Effector memory CD4-positive, alpha-beta T cell (primary cell): ENCODE results near the gene KRT40.

Experiments
- DNase-seq, 3 donors: peaks; one replicate each; pipeline ENCODE4 v3.0.0-alpha.2; 2020
- H3K27ac ChIP-seq: 2 replicates; pipeline ENCODE4 v1.7.0; 2013; ENCODE audit warnings: mild to moderate bottlenecking, low read length, moderate library complexity; ENCODE audit not compliant: insufficient read depth, poor library complexity, severe bottlenecking
- H3K27me3 ChIP-seq: replicated peaks from 2 replicates; pipeline ENCODE4 v1.7.0; 2013; ENCODE audit warnings: mild to moderate bottlenecking, low read length; ENCODE audit not compliant: insufficient read depth, control insufficient read depth, poor library complexity, severe bottlenecking
- H3K36me3 ChIP-seq: 2 replicates; pipeline ENCODE4 v1.7.0; 2013; ENCODE audit warnings: mild to moderate bottlenecking, low read length, moderate library complexity; ENCODE audit not compliant: control insufficient read depth, insufficient read depth
- H3K4me1 ChIP-seq: 2 replicates; pipeline ENCODE4 v1.7.0; 2013; ENCODE audit warnings: low read length, mild to moderate bottlenecking; ENCODE audit not compliant: control insufficient read depth, insufficient read depth, poor library complexity, severe bottlenecking
- H3K4me3 ChIP-seq: 2 replicates; pipeline ENCODE4 v1.7.0; 2013; ENCODE audit warnings: low read length, low read depth, mild to moderate bottlenecking; ENCODE audit not compliant: insufficient read depth, poor library complexity, severe bottlenecking
- H3K9me3 ChIP-seq: 2 replicates; pipeline ENCODE4 v1.7.0; 2013; ENCODE audit warnings: mild to moderate bottlenecking, low read length, moderate library complexity; ENCODE audit not compliant: control insufficient read depth
- total RNA-seq, 3 donors: gene quantifications; one replicate each; lab custom pipeline; 2026; lab: John Stamatoyannopoulos, UW

The KRT40 gene
- 0 reads per million in 3 donors for total RNA-seq

GRCh38 chr17:40984226-40984625 is at the start of gene KRT40:
TSS of gene KRT40 (minus strand) at chr17:40984326. CDS start at chr17:40984273, 53 bp downstream.
- DNase-seq = no peak
- Histone ChIP-seq H3K27me3 (no peaks in the 10 kb centered on the region), H3K4me3 (no peak within 1 kb of the TSS), H3K36me3 (no peaks in the 10 kb centered on the region), H3K27ac (no peak within 1 kb of the TSS), H3K4me1 (no peaks in the 10 kb centered on the region), H3K9me3 (no peaks in the 10 kb centered on the region)

DNA sequence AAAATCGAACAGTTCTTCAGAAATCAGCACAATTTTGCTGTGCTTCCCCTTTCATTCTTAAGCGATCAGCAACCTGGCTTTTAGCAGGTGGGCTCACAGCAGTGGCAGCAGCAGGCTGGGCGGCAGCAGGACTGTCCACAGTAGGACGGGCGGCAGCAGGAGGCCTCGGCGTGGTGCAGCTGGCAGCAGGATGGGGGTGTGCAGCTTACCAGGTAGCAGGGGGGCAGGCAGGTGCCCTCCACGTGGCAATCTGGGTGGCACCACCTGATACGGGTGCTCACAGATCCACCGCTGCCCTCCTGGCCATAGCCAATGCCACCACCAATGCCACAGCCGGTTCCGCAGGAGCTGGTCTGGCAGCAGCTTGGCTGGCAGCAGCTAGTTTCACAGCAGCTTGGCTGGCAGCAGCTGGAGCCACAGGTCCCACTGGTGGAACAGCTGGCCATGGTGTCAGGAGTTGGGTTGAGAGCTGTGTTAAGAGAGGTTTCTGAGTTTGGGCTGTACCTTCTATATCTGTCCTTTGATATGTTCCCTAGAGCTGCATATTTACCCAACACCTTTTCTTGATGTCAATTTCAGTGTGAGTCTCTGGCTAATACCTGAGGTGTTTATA is 45.6 kb upstream of the KRT40 start, which contains the start of gene KRTAP1-4:
TSS of gene KRTAP1-4 (minus strand) at position 563 of the 613 bp plus-strand sequence. CDS start at position 446, 117 bp downstream.
- Histone ChIP-seq H3K27me3 (no peaks in the 10 kb centered on the region), H3K4me3 (no peak within 1 kb of the TSS)

GRCh38 chr17:41026715-41027471 is 42.8 kb upstream of the KRT40 start, which contains the start of gene KRTAP1-5:
TSS of gene KRTAP1-5 (minus strand) at chr17:41027208. CDS start at chr17:41027155, 53 bp downstream.
- no peak within 1 kb of the TSS for H3K27ac ChIP-seq
- H3K36me3 ChIP-seq = no peaks in the 10 kb centered on the region
- no peaks in the 10 kb centered on the region for H3K27me3 ChIP-seq
- DNase-seq = no peak
- no peaks in the 10 kb centered on the region for H3K4me1 ChIP-seq
- no peaks in the 10 kb centered on the region for H3K9me3 ChIP-seq
- no peak within 1 kb of the TSS for H3K4me3 ChIP-seq

More for the DNA sequence above, 45.6 kb upstream of the KRT40 start, which contains the start of gene KRTAP1-4:
- Histone ChIP-seq H3K9me3 (no peaks in the 10 kb centered on the region), H3K36me3 (no peaks in the 10 kb centered on the region), H3K27ac (no peak within 1 kb of the TSS), H3K4me1 (no peaks in the 10 kb centered on the region)
- DNase-seq = no peak

DNA sequence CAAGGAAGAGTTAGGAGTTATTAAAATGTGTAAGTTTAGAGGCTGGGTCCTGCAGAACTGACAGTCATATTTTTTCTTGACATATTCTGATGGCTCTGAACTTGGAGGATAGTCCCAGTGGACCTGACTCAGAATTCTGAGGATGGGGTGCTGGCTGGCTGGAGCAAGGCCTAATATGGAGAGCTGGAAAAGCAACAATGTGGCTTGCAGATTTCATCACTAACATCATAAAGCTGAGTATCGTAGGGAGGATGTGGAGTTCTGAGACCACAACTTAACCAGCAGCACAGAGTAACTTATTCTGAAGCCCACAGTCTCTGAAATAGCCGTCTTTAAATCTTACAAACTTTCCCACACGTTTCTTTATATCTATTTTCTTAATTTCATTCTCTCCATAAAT is 40.6 kb upstream of the KRT40 start:
- H3K4me3 ChIP-seq = no peak overlapping the region

DNA sequence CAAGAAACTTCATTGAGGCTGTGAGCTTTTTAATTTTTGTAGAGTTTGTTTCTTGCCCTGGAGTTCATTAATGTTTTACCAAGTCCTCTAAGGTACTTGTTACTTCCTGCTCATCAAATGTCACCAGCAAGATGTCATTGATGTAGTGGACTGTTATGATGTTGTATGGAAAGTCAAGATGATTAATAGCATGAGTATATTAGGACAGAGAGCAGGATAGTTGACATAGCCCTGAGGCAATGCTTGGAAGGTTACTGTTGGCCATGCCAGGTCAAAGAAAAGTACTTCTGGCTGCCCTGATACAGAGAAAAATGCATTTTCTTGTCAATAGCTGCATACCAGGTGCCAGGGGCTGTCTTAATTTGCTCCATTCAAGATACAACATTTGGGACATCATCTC is 36.2 kb upstream of the KRT40 start:
- DNase-seq = no peak
- H3K36me3 ChIP-seq = no peaks in the 10 kb centered on the region
- H3K4me1 ChIP-seq = no peaks in the 10 kb centered on the region
- H3K9me3 ChIP-seq = no peaks in the 10 kb centered on the region
- H3K27ac ChIP-seq = no peak overlapping the region
- no peaks in the 10 kb centered on the region for H3K27me3 ChIP-seq
- H3K4me3 ChIP-seq = no peak overlapping the region

More for the DNA sequence above, 40.6 kb upstream of the KRT40 start:
- Histone ChIP-seq H3K4me1 (no peaks in the 10 kb centered on the region), H3K27me3 (no peaks in the 10 kb centered on the region), H3K36me3 (no peaks in the 10 kb centered on the region), H3K27ac (no peak overlapping the region), H3K9me3 (no peaks in the 10 kb centered on the region)
- DNase-seq = no peak

GRCh38 chr17:41019415-41019814 is 35.3 kb upstream of the KRT40 start:
- no peaks in the 10 kb centered on the region for H3K9me3 ChIP-seq
- no peaks in the 10 kb centered on the region for H3K27me3 ChIP-seq
- no peak for DNase-seq
- H3K36me3 ChIP-seq = no peaks in the 10 kb centered on the region
- H3K4me3 ChIP-seq = no peak overlapping the region
- no peak overlapping the region for H3K27ac ChIP-seq
- H3K4me1 ChIP-seq = no peaks in the 10 kb centered on the region

GRCh38 chr17:41018541-41018940 is 34.4 kb upstream of the KRT40 start:
- Histone ChIP-seq H3K9me3 (no peaks in the 10 kb centered on the region), H3K27ac (no peak overlapping the region), H3K4me1 (no peaks in the 10 kb centered on the region), H3K36me3 (no peaks in the 10 kb centered on the region), H3K27me3 (no peaks in the 10 kb centered on the region), H3K4me3 (no peak overlapping the region)
- no peak for DNase-seq

DNA sequence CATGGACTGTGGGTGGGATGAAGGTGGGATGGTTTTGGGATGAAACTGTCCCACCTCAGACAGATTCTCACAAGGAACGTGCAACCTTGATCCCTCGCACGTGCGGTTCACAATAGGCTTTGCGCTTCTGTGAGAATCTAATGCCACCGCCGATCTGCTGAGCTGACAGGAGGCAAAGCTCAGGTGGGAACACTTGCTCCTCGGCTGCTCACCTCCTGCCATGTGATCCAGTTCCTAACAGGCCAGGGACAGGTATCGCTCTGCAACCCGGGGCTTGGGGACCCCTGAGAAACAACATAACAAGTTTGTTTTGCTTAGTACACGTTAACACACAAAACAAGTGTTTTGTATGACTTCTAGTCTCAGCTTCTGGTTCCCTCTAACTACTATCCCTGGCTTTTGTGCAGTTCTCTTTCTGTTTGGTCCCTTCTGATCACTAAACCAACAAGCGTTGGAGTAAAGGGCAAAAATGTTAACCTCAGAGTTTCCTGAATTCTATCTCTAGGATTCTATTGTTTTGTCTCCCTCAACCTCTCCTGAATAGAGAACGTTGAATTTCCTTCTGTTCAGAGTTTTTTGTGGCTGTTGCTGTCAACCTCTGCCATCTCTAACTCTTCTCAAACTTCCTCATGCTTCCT is 32.6 kb upstream of the KRT40 start:
- no peak overlapping the region for H3K4me3 ChIP-seq
- no peaks in the 10 kb centered on the region for H3K9me3 ChIP-seq
- H3K4me1 ChIP-seq = no peaks in the 10 kb centered on the region
- H3K27me3 ChIP-seq = no peaks in the 10 kb centered on the region
- no peak for DNase-seq
- no peak overlapping the region for H3K27ac ChIP-seq
- no peaks in the 10 kb centered on the region for H3K36me3 ChIP-seq

DNA sequence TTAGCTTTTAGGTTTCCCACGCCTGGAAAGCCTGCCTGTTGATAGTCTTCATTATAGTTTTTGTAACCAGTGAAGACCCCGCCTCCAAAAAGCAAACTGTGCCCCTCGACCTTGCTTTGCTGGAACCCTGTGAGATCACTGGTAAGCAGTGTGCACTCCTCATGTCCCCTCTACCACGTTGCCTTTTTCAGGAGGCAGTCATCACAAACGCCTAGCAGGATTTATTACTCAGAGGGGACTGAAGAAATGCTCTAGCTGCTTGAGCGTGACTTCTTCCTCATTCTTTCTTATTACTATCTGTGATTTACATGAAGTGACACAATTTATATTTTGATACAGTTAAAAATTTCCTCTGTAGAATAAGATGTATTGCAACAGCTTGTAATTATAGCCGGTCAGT is 31.3 kb upstream of the KRT40 start:
- DNase-seq = no peak
- H3K9me3 ChIP-seq = no peaks in the 10 kb centered on the region
- H3K27ac ChIP-seq = no peak overlapping the region
- no peaks in the 10 kb centered on the region for H3K27me3 ChIP-seq
- H3K36me3 ChIP-seq = no peaks in the 10 kb centered on the region
- no peaks in the 10 kb centered on the region for H3K4me1 ChIP-seq
- no peak overlapping the region for H3K4me3 ChIP-seq

DNA sequence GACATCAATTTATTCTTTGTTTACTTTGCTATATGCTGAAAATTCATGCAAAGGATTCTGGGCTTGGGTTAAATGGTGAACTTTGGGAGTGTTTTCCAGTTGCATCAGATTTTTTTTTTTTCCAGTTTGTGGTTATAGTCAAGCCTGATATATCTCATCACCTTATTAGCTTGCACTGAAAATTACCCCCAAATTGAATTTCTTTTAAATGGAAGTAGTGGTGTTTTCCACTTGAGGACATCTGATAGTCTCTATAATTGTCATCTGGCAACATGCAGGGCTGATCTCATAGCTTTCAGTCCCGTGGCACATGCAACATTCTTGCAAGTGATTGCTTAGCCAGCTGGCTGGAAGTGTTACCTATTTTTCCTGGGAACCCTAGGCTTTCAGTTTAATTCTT is 29.5 kb upstream of the KRT40 start:
- DNase-seq = no peak

More for the DNA sequence above, 29.5 kb upstream of the KRT40 start:
- Histone ChIP-seq H3K36me3 (no peaks in the 10 kb centered on the region), H3K27me3 (no peaks in the 10 kb centered on the region), H3K9me3 (no peaks in the 10 kb centered on the region), H3K4me3 (no peak overlapping the region), H3K4me1 (no peaks in the 10 kb centered on the region), H3K27ac (no peak overlapping the region)
